T-cell (primary cell): ENCODE results near the gene GPATCH2. TPM values are rescaled to one million over a fixed set of nuclear protein-coding genes. Genes with fewer than 3 reads are reported as not detected.

Source experiments
- ATAC-seq, 4 experiments: fragments of 200-7000 bp in 3 of 4; fragments of 150-1000 bp in 1 of 4; cut with Tn5 transposase; replicated peaks in 1 of 4; 1 replicate in 3 of 4; 2 replicates in 1 of 4; pipeline ENCODE4 v1.10.0; 2021; ENCODE audit warnings: moderate library complexity in 3 of 4, mild to moderate bottlenecking in 2 of 4, moderate number of reproducible peaks in 1 of 4
- CTCF ChIA-PET, 2 donors: fragments of 300-600 bp; sonication (Branson Sonifier 250); formaldehyde crosslinking; loops; one replicate each; lab custom pipeline; 2022; ENCODE audit warnings: antibody characterized with exemption in 2 of 2; lab: Charles Lee
- POLR2A ChIA-PET, 2 donors: fragments of 300-600 bp; sonication (Branson Sonifier 250); formaldehyde crosslinking; loops; one replicate each; lab custom pipeline; 2022; ENCODE audit warnings: antibody characterized with exemption in 2 of 2; lab: Charles Lee
- DNase-seq, 35 experiments: peaks; one replicate each; pipeline versions ENCODE4 v3.0.0 to v3.0.0-alpha.2; 2013 to 2023
- H3K27ac ChIP-seq: one replicate; pipeline ENCODE4 v1.5.1; 2013; ENCODE audit warnings: low read length
- H3K27me3 ChIP-seq, 2 experiments: replicated peaks in 1 of 2; 1 replicate in 1 of 2; 2 replicates in 1 of 2; pipeline versions ENCODE4 v1.6.1 to v1.7.0; 2013; ENCODE audit warnings: low read length in 1 of 2, mixed read lengths in 1 of 2; ENCODE audit not compliant: control insufficient read depth in 2 of 2, insufficient read depth in 2 of 2; ENCODE audit errors: extremely low read depth in 1 of 2
- H3K36me3 ChIP-seq, 2 donors: 1 replicate in 1 of 2; 2 replicates in 1 of 2; pipeline versions ENCODE4 v1.6.1 to v1.7.0; 2013; ENCODE audit warnings: low read length in 1 of 2; ENCODE audit not compliant: control insufficient read depth in 2 of 2, insufficient read depth in 1 of 2; ENCODE audit errors: extremely low read depth in 1 of 2
- H3K4me1 ChIP-seq, 2 experiments: 1 replicate in 1 of 2; 2 replicates in 1 of 2; pipeline versions ENCODE4 v1.6.1 to v1.7.0; 2013; ENCODE audit warnings: low read length in 2 of 2, mixed read lengths in 1 of 2; ENCODE audit not compliant: insufficient read depth in 2 of 2, control insufficient read depth in 1 of 2; ENCODE audit errors: extremely low read depth in 1 of 2
- H3K4me3 ChIP-seq, 2 donors: 1 replicate in 1 of 2; 2 replicates in 1 of 2; pipeline versions ENCODE4 v1.5.1 to v1.7.0; 2013; ENCODE audit warnings: mild to moderate bottlenecking in 2 of 2, low read length in 1 of 2, moderate library complexity in 1 of 2; ENCODE audit not compliant: control insufficient read depth in 1 of 2; ENCODE audit errors: extremely low read depth in 1 of 2
- H3K9me3 ChIP-seq: 2 replicates; pipeline ENCODE4 v1.7.0; 2013
- H3K27ac Mint-ChIP-seq, 2 donors: one replicate each; pipeline ENCODE4 v1.8.0; 2020 to 2021; ENCODE audit warnings: mild to moderate bottlenecking in 2 of 2, mixed read lengths in 2 of 2
- H3K27me3 Mint-ChIP-seq, 2 donors: one replicate each; pipeline ENCODE4 v1.8.0; 2021 to 2022; ENCODE audit warnings: mixed read lengths in 2 of 2
- H3K36me3 Mint-ChIP-seq: one replicate; pipeline ENCODE4 v1.8.0; 2021; ENCODE audit warnings: mixed read lengths
- H3K4me1 Mint-ChIP-seq, 3 donors: one replicate each; pipeline ENCODE4 v1.8.0; 2020 to 2022; ENCODE audit warnings: mixed read lengths in 3 of 3, mild to moderate bottlenecking in 1 of 3
- H3K4me3 Mint-ChIP-seq, 3 donors: one replicate each; pipeline ENCODE4 v1.8.0; 2020 to 2022; ENCODE audit warnings: mild to moderate bottlenecking in 3 of 3, mixed read lengths in 3 of 3, moderate library complexity in 3 of 3
- H3K9me3 Mint-ChIP-seq, 3 donors: one replicate each; pipeline ENCODE4 v1.8.0; 2020 to 2022; ENCODE audit warnings: mixed read lengths in 3 of 3
- WGBS: methylation state at CpG from one replicate; pipeline ENCODE4 v1.1.5; 2013; ENCODE audit warnings: missing lambda C conversion rate; ENCODE audit not compliant: insufficient coverage; 5-methylcytosine and 5-hydroxymethylcytosine counted together
- total RNA-seq, 35 experiments: library from RNA in 6 of 35; stranded (reverse) in 6 of 35; fragments of 120-200 nt in 1 of 35; gene quantifications; one replicate each; pipeline versions ENCODE4 v1.2.1 to v1.2.4 and lab custom pipeline; 2013 to 2026

Gene GPATCH2
- total RNA-seq, 5 donors from 2014 or later (not counting 1 experiment from before 2014, with no cell fraction given): 9.6 to 11.4 (median 10.7) TPM

DNA sequence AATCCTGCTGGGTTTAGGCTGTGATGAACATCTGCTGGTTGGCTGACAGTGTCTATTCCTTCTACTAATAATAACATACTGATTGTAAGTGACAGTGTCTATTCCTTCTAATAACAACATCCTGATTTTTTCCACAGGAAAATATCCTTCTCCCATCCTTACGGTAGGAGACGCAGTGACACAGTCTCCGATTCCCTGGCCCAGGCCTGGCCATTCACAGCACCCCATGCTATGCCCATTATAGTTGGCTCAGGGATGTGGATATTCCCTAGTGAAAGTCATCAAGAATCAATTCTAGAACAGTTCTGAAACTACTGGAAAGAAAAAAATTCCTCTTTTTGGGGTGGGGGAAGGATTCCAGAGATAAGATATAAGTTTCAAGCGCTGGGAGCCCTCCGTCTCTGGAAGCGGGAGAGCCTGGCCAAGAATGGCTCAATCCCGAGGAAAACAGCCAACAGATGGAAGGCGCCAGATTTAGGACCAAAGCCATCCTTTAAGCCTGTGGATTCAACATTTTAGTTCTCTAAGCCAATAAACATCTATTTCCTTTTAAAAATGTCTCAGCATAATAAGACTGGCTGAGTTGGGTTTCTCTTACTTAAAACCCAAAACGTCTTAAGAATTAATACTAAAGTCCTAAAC is 88.6 kb downstream of the GPATCH2 start:
- Mint-ChIP-seq H3K27ac (no peak overlapping the region), H3K4me3 (no peak overlapping the region), H3K27me3 (no peaks in the 10 kb centered on the region), H3K9me3 (peaks cover 0 to under 1% (median 0%) of the 10 kb centered on the region in 3 donors), H3K4me1 (no peaks in the 10 kb centered on the region), H3K36me3 (peaks cover 16% of the 10 kb centered on the region)
- CTCF ChIA-PET: no interaction called here
- H3K36me3 ChIP-seq: no peaks in the 10 kb centered on the region
- H3K27ac ChIP-seq: no peak overlapping the region
- DNase-seq (no peak), ATAC-seq (no peak)
- H3K4me1 ChIP-seq: no peaks in the 10 kb centered on the region
- H3K9me3 ChIP-seq: no peaks in the 10 kb centered on the region
- no peak overlapping the region for H3K4me3 ChIP-seq
- WGBS: 100% methylated on average over 4 of the region's 9 CpGs
- POLR2A ChIA-PET: no interaction called here
- H3K27me3 ChIP-seq: no peaks in the 10 kb centered on the region

DNA sequence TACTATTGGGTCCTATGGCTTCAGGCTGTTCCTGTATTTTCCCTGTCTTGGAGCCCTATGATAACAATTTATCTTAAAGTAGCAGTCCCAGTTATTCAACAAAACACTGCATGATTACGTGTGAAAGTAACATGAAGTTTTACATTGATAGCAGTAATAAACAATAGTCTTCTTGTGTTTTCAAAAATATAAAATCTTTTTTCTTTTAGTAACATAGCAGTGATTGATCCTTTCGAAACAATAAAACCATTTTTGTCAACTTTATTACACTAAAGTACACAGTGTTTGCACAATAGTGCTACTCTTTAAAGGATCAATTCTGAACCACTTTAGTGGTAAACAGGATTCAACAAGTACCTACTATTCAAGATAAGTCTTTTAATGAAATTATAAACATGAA is 90.6 kb downstream of the GPATCH2 start:
- POLR2A ChIA-PET: no interaction called here
- Mint-ChIP-seq H3K27me3 (no peaks in the 10 kb centered on the region), H3K36me3 (peaks cover 7% of the 10 kb centered on the region), H3K4me1 (no peaks in the 10 kb centered on the region), H3K4me3 (no peak overlapping the region), H3K27ac (no peak overlapping the region), H3K9me3 (no peaks in the 10 kb centered on the region)
- no peaks in the 10 kb centered on the region for H3K9me3 ChIP-seq
- WGBS: no CpG with 5 or more reads among the region's 2 CpGs
- CTCF ChIA-PET: no interaction called here
- no peaks in the 10 kb centered on the region for H3K4me1 ChIP-seq
- no peak for ATAC-seq
- H3K36me3 ChIP-seq: no peaks in the 10 kb centered on the region
- H3K27me3 ChIP-seq: no peaks in the 10 kb centered on the region
- no peak overlapping the region for H3K4me3 ChIP-seq
- no peak overlapping the region for H3K27ac ChIP-seq
- no peak for DNase-seq

DNA sequence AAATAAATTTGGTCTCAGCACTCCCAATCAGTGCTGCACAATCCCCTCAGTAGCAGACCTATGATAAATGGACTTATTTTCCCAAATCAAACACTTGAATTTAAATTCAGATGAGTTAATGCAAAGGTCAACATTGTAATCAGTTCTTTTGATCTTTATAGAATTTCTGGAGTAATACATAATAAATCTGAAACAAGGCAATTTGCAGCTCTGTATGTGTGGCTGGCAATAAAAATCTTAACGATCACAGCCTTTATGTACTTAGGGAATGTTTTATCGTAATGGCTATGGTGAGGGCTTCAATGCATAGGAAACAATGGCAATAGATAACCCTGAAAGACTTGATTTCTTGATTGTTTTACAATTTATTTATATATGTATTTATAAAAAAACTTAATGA is 91.4 kb downstream of the GPATCH2 start:
- WGBS: no CpG with 5 or more reads among the region's 2 CpGs
- POLR2A ChIA-PET: no interaction called here

DNA sequence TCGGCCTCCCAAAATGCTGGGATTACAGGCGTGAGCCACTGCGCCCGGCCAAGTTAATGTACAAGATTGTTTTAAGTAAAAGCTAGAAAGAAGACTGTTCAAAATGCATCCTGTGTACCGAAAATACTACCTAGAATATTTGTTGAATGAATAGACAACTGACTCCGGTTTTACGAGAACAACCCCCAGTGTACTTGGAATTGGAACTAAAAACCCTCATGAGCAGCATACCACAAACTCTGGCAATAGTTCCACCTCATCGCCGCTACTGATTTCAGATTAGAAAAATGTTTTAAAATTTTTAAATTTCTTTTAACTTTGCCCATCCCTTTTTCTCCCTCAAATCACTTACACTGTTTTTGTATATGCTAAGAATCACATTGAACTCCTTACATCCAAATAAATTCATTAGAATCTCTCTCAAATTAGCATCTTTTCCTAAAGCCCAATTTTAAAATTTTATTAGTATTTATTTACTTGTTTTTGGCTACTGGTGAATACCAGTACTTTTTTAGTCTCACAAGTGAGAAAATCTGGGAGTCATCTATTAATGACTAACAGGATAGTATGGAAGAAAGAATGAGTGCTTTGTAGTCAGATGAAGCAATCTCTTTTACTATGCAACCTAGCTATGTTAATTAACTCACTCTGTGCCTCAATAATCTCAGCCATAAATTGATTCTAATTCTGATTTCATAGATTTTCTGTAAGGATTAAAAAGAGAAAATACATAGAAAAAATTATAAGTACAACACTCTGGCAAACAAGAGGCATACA is 95.1 kb downstream of the GPATCH2 start:
- DNase-seq (no peak), ATAC-seq (no peak)
- POLR2A ChIA-PET: no interaction called here
- Histone ChIP-seq H3K4me1 (no peaks in the 10 kb centered on the region), H3K27ac (no peak overlapping the region), H3K4me3 (no peak overlapping the region), H3K36me3 (no peaks in the 10 kb centered on the region), H3K27me3 (no peaks in the 10 kb centered on the region), H3K9me3 (no peaks in the 10 kb centered on the region)
- no peaks in the 10 kb centered on the region for H3K9me3 Mint-ChIP-seq
- WGBS: 100% methylated on average over 1 of the region's 9 CpGs
- no peaks in the 10 kb centered on the region for H3K4me1 Mint-ChIP-seq
- no peak overlapping the region for H3K4me3 Mint-ChIP-seq
- no peaks in the 10 kb centered on the region for H3K27me3 Mint-ChIP-seq
- no peak overlapping the region for H3K27ac Mint-ChIP-seq
- peaks cover 4% of the 10 kb centered on the region for H3K36me3 Mint-ChIP-seq
- CTCF ChIA-PET: no interaction called here

More for the DNA sequence above, 91.4 kb downstream of the GPATCH2 start:
- peaks cover 3% of the 10 kb centered on the region for H3K36me3 Mint-ChIP-seq
- H3K4me3 ChIP-seq: no peak overlapping the region
- no peaks in the 10 kb centered on the region for H3K4me1 ChIP-seq
- H3K9me3 Mint-ChIP-seq: no peaks in the 10 kb centered on the region
- H3K27ac ChIP-seq: no peak overlapping the region
- H3K4me3 Mint-ChIP-seq: no peak overlapping the region
- H3K27me3 ChIP-seq: no peaks in the 10 kb centered on the region
- DNase-seq: no peak
- no peak for ATAC-seq
- no peaks in the 10 kb centered on the region for H3K4me1 Mint-ChIP-seq
- no peak overlapping the region for H3K27ac Mint-ChIP-seq
- no peaks in the 10 kb centered on the region for H3K9me3 ChIP-seq
- CTCF ChIA-PET: no interaction called here
- no peaks in the 10 kb centered on the region for H3K36me3 ChIP-seq
- H3K27me3 Mint-ChIP-seq: no peaks in the 10 kb centered on the region

DNA sequence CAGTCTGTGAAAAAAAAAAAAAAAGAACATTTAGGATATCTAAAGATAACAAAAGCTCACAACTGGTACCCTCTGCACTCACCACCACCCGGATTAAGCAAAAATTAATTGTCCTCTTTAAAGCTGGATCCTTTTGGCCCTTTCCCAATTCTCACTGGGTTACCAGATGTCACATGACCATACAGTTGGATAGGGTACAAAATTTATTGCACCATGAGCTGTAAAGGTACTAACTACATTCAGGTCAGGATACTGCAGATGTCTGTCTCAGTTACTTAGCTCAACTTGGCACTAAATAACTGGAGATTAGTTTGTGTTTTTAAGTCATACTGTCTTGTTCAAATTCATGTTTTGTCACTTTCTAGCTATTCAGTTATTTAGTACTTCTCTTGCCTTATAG is 96.3 kb downstream of the GPATCH2 start:
- H3K9me3 Mint-ChIP-seq: peaks cover 0 to 3% (median 0%) of the 10 kb centered on the region in 3 donors

DNA sequence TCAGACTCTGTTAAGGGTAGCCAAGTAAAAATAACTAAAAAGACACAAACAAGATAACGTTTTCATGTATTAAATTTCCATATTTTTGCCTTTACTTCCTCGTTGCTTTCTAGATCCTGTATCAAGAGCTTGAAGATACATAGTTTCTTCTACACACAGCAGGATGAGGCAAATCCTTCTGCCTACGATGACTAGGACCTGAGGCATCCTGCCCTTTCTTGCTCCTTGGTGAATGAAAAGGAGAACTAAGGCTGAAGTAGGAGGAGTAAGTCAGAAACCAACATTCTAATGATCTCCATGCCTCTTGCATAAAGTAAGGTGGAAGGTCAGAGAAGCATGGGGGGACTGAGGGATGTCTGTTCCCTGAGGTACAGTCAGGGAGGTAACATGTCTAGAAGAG is 102.6 kb downstream of the GPATCH2 start:
- POLR2A ChIA-PET: interaction anchor here in 1 of 2 donors (0.5 kb wide), 1 partner anchor 79 kb away, joined by 4 read pairs; no protein-coding TSS in a partner anchor
- WGBS: no CpG with 5 or more reads among the region's 3 CpGs
- no peaks in the 10 kb centered on the region for H3K36me3 ChIP-seq
- ATAC-seq (no peak), DNase-seq (no peak)
- no peak overlapping the region for H3K4me3 ChIP-seq
- no peaks in the 10 kb centered on the region for H3K4me1 ChIP-seq
- Mint-ChIP-seq H3K4me3 (no peak overlapping the region), H3K27me3 (no peaks in the 10 kb centered on the region), H3K36me3 (peaks cover 25% of the 10 kb centered on the region), H3K27ac (no peak overlapping the region), H3K4me1 (no peaks in the 10 kb centered on the region), H3K9me3 (peaks cover 0 to 5% (median 0%) of the 10 kb centered on the region in 3 donors)
- H3K27ac ChIP-seq: no peak overlapping the region
- CTCF ChIA-PET: no interaction called here
- no peaks in the 10 kb centered on the region for H3K27me3 ChIP-seq
- no peaks in the 10 kb centered on the region for H3K9me3 ChIP-seq

More for the DNA sequence above, 96.3 kb downstream of the GPATCH2 start:
- no peaks in the 10 kb centered on the region for H3K4me1 ChIP-seq
- Mint-ChIP-seq H3K36me3 (peaks cover 11% of the 10 kb centered on the region), H3K27ac (no peak overlapping the region), H3K27me3 (no peaks in the 10 kb centered on the region), H3K4me1 (no peaks in the 10 kb centered on the region), H3K4me3 (no peak overlapping the region)
- ChIA-PET CTCF (interaction anchor here in 1 of 2 donors (0.7 kb wide), 1 partner anchor 434 kb away, joined by 4 read pairs; no protein-coding TSS in a partner anchor), POLR2A (no interaction called here)
- WGBS: no CpG with 5 or more reads among the region's 1 CpG
- DNase-seq (no peak), ATAC-seq (no peak)
- no peak overlapping the region for H3K4me3 ChIP-seq
- H3K36me3 ChIP-seq: no peaks in the 10 kb centered on the region
- H3K27ac ChIP-seq: no peak overlapping the region
- H3K27me3 ChIP-seq: no peaks in the 10 kb centered on the region
- no peaks in the 10 kb centered on the region for H3K9me3 ChIP-seq
